PC-9 (cell line): ENCODE results near the gene LPAR1. TPM values are rescaled to one million over a fixed set of nuclear protein-coding genes. Genes with fewer than 3 reads are reported as not detected.

Source experiments
- BruUV-seq: library from RNA; stranded (reverse); fragments of 400-500 nt; replicated peaks from 2 replicates; lab custom pipeline; 2021; lab: Mats Ljungman, UMichigan
- CTCF ChIA-PET: fragments of 300-600 bp; sonication (Branson Sonifier 250); formaldehyde crosslinking; loops from one replicate; lab custom pipeline; 2022; ENCODE audit warnings: antibody characterized with exemption; lab: Charles Lee
- POLR2A ChIA-PET: fragments of 300-600 bp; sonication (Branson Sonifier 250); formaldehyde crosslinking; loops from one replicate; lab custom pipeline; 2022; ENCODE audit warnings: antibody characterized with exemption; ENCODE audit not compliant: unreplicated experiment; lab: Charles Lee
- DNase-seq, 2 experiments: peaks; one replicate each; pipeline versions ENCODE4 v3.0.0 to v3.0.0-alpha.2; 2015 to 2022; ENCODE audit warnings: mixed read lengths in 1 of 2
- H2AFZ ChIP-seq: fragments of 200-600 bp; sonication (generic); 2 replicates; pipeline ENCODE4 v1.8.1; 2017; ENCODE audit warnings: antibody characterized with exemption
- H3F3A ChIP-seq: fragments of 200-600 bp; sonication (generic); 2 replicates; pipeline ENCODE4 v1.8.1; 2017; ENCODE audit warnings: antibody characterized with exemption, mild to moderate bottlenecking, low read depth; ENCODE audit not compliant: insufficient read depth
- H3K27ac ChIP-seq: fragments of 200-600 bp; sonication (generic); 2 replicates; pipeline ENCODE4 v1.6.1; 2016; ENCODE audit warnings: mixed run types
- H3K27me3 ChIP-seq: fragments of 200-600 bp; sonication (generic); 2 replicates; pipeline ENCODE4 v1.6.1; 2016; ENCODE audit warnings: low read depth, mixed run types; ENCODE audit not compliant: insufficient read depth
- H3K36me3 ChIP-seq: fragments of 200-600 bp; sonication (generic); 2 replicates; pipeline ENCODE4 v1.6.1; 2016; ENCODE audit warnings: low read depth, mixed run types
- H3K4me1 ChIP-seq: fragments of 200-600 bp; sonication (generic); replicated peaks from 2 replicates; pipeline ENCODE4 v1.6.1; 2016; ENCODE audit warnings: mixed run types; ENCODE audit not compliant: insufficient read depth
- H3K4me2 ChIP-seq: fragments of 200-600 bp; sonication (generic); 2 replicates; pipeline ENCODE4 v1.6.1; 2017; ENCODE audit warnings: mixed run types
- H3K4me3 ChIP-seq: fragments of 200-600 bp; sonication (generic); 2 replicates; pipeline ENCODE4 v1.6.1; 2016; ENCODE audit warnings: mixed run types
- H3K79me2 ChIP-seq: fragments of 200-600 bp; sonication (generic); 2 replicates; pipeline ENCODE4 v1.6.1; 2017; ENCODE audit warnings: low read depth, mixed run types
- H3K9me2 ChIP-seq: fragments of 200-600 bp; sonication (generic); 2 replicates; pipeline ENCODE4 v1.8.1; 2017; ENCODE audit warnings: mild to moderate bottlenecking; ENCODE audit not compliant: insufficient read depth
- H3K9me3 ChIP-seq: fragments of 200-600 bp; sonication (generic); 2 replicates; pipeline ENCODE4 v1.8.1; 2016; ENCODE audit warnings: low read depth; ENCODE audit not compliant: insufficient read depth
- H4K20me1 ChIP-seq: fragments of 200-600 bp; sonication (generic); 2 replicates; pipeline ENCODE4 v1.8.1; 2017; ENCODE audit not compliant: insufficient read depth
- CTCF ChIP-seq: fragments of 200-600 bp; sonication (generic); conservative IDR thresholded peaks from 2 replicates; pipeline ENCODE4 v1.6.1; 2017; ENCODE audit warnings: mixed run types, antibody characterized with exemption, mild to moderate bottlenecking, moderate library complexity
- EZH2 ChIP-seq: fragments of 200-600 bp; sonication (generic); IDR thresholded peaks from 2 replicates; pipeline ENCODE4 v1.8.0; 2017; ENCODE audit warnings: antibody characterized with exemption, low read depth
- intact Hi-C: fragments of 100-400 bp; cut with micrococcal nuclease; formaldehyde crosslinking; loops from one replicate; pipeline ENCODE4 v1.10.0; 2022; ENCODE audit not compliant: unreplicated experiment
- total RNA-seq: library from RNA; stranded (reverse); gene quantifications from 2 replicates; pipeline ENCODE4 v1.2.3, GENCODE V29; 2021

The LPAR1 gene
- total RNA-seq, 1 experiment from 2014 or later, result 11.8 TPM

GRCh38 chr9:110898358-110898757, 139.9 kb downstream of the LPAR1 start:
- Histone ChIP-seq H3F3A (no peaks in the 10 kb centered on the region), H4K20me1 (no peaks in the 10 kb centered on the region), H2AFZ (no peak overlapping the region), H3K36me3 (peaks cover 3% of the 10 kb centered on the region; the same call in 1 of the 2 replicates), H3K4me1 (no peaks in the 10 kb centered on the region), H3K9me2 (no peaks in the 10 kb centered on the region), H3K27me3 (no peaks in the 10 kb centered on the region), H3K9me3 (peaks cover 3% of the 10 kb centered on the region; the same call in 1 of the 2 replicates), H3K79me2 (no peaks in the 10 kb centered on the region), H3K4me2 (no peak overlapping the region), H3K4me3 (no peak overlapping the region), H3K27ac (no peak overlapping the region)
- no TSS peak for BruUV-seq
- CTCF ChIA-PET, result no interaction called here
- no peak for TF ChIP-seq CTCF
- no peak for TF ChIP-seq EZH2
- POLR2A ChIA-PET, result no interaction called here
- no peak for DNase-seq
- intact Hi-C loops, result no loop called here

- ChIA-PET POLR2A (no interaction called here), CTCF (no interaction called here)
- DNase-seq, result no peak
- no peaks in the 10 kb centered on the region for H4K20me1 ChIP-seq
- no TSS peak for BruUV-seq
- intact Hi-C loops, result no loop called here
- no peaks in the 10 kb centered on the region for H3K9me2 ChIP-seq
- H3F3A ChIP-seq, result no peaks in the 10 kb centered on the region
- H3K27me3 ChIP-seq, result no peaks in the 10 kb centered on the region
- H3K4me2 ChIP-seq, result no peak overlapping the region
- H2AFZ ChIP-seq, result no peak overlapping the region
- no peak overlapping the region for H3K27ac ChIP-seq
- no peaks in the 10 kb centered on the region for H3K4me1 ChIP-seq
- H3K79me2 ChIP-seq, result no peaks in the 10 kb centered on the region
- H3K36me3 ChIP-seq, result peaks cover 3% of the 10 kb centered on the region; the same call in 1 of the 2 replicates
- no peak overlapping the region for H3K4me3 ChIP-seq
- TF ChIP-seq CTCF, result no peak
- no peak for TF ChIP-seq EZH2
- H3K9me3 ChIP-seq, result no peaks in the 10 kb centered on the region; the same call in 1 of the 2 replicates
These were observed 140.3 kb downstream of the LPAR1 start for GRCh38 chr9:110897943-110898342.

- BruUV-seq, result no TSS peak
- Histone ChIP-seq H3K4me2 (no peak overlapping the region), H3K4me3 (no peak overlapping the region), H3F3A (no peaks in the 10 kb centered on the region), H3K36me3 (no peaks in the 10 kb centered on the region), H3K9me3 (no peaks in the 10 kb centered on the region), H3K9me2 (no peaks in the 10 kb centered on the region), H2AFZ (no peak overlapping the region), H4K20me1 (no peaks in the 10 kb centered on the region), H3K27ac (no peak overlapping the region), H3K27me3 (no peaks in the 10 kb centered on the region), H3K79me2 (0 out of 2 replicates have a peak, but pooled peaks cover 4% of the 10 kb centered on the region), H3K4me1 (no peaks in the 10 kb centered on the region)
- DNase-seq, result no peak
- TF ChIP-seq CTCF (no peak), EZH2 (no peak)
- CTCF ChIA-PET, result no interaction called here
- POLR2A ChIA-PET, result no interaction called here
- intact Hi-C loops, result no loop called here
These were observed 142.9 kb downstream of the LPAR1 start for GRCh38 chr9:110895147-110895905.
